22Rv1 (cell line): Measurements from ENCODE around the gene IVD.
"Not testable (repeated sequence)": the region's sequence is repeated elsewhere in the genome, so short reads cannot be mapped to it uniquely, and the experiment has no call there.

Source experiments
- H3K27ac ChIP-seq: fragments of 450-650 bp; 2 replicates; pipeline ENCODE4 v1.5.1; 2017
- ZFX ChIP-seq: fragments of 450-650 bp; IDR thresholded peaks from 2 replicates; pipeline ENCODE4 v1.6.1; 2017; ENCODE audit warnings: antibody characterized with exemption, borderline replicate concordance
- TF ChIP-seq, protein P1 (sequence below): fragments of 450-650 bp; IDR thresholded peaks from 2 replicates; pipeline ENCODE4 v1.5.1; 2017; ENCODE audit warnings: mild to moderate bottlenecking

The IVD gene

DNA sequence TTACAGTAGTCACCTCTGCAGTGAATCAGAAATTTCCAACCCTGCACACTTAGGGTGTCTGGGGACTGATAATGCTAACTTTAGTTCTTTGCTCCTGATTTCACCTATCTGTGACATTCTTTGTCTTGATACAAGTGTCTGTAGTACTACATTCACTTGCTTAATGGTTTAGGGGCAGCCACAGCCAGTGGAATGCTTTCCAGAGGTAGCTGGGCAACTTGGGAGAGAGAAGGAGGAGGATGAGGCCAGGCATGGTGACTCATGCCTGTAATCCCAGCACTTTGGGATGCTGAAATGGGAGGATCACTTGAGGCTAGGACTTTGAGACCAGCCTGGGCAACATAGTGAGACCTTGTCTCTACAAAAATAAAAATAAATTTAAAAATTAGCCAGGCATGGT, 43.7 kb downstream of the IVD start:
- no peak overlapping the region for H3K27ac ChIP-seq
- TF ChIP-seq, protein P1, sequence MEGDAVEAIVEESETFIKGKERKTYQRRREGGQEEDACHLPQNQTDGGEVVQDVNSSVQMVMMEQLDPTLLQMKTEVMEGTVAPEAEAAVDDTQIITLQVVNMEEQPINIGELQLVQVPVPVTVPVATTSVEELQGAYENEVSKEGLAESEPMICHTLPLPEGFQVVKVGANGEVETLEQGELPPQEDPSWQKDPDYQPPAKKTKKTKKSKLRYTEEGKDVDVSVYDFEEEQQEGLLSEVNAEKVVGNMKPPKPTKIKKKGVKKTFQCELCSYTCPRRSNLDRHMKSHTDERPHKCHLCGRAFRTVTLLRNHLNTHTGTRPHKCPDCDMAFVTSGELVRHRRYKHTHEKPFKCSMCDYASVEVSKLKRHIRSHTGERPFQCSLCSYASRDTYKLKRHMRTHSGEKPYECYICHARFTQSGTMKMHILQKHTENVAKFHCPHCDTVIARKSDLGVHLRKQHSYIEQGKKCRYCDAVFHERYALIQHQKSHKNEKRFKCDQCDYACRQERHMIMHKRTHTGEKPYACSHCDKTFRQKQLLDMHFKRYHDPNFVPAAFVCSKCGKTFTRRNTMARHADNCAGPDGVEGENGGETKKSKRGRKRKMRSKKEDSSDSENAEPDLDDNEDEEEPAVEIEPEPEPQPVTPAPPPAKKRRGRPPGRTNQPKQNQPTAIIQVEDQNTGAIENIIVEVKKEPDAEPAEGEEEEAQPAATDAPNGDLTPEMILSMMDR = no peak
- no peak for TF ChIP-seq ZFX

DNA sequence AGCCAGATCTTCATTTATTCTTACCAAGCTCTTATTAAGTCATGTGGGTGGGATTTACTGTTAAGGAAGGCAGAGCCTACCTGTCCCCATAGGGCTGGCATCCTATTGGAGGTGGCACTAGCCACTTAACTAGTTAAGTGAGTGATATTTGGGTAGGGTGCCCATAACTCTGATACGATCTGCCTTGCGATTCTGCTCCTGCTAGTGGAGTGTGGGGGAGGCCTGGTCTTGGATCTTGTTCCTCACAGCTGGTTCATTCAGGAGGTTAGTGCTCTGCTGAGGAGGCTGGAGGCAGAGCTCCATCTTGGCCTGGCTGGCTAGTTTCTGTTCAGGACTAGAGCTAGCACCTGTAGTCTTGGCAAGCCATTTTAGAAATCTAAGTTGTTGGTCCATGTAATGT, 44.5 kb downstream of the IVD start:
- TF ChIP-seq, protein P1 = no peak
- TF ChIP-seq ZFX = no peak
- no peak overlapping the region for H3K27ac ChIP-seq

DNA sequence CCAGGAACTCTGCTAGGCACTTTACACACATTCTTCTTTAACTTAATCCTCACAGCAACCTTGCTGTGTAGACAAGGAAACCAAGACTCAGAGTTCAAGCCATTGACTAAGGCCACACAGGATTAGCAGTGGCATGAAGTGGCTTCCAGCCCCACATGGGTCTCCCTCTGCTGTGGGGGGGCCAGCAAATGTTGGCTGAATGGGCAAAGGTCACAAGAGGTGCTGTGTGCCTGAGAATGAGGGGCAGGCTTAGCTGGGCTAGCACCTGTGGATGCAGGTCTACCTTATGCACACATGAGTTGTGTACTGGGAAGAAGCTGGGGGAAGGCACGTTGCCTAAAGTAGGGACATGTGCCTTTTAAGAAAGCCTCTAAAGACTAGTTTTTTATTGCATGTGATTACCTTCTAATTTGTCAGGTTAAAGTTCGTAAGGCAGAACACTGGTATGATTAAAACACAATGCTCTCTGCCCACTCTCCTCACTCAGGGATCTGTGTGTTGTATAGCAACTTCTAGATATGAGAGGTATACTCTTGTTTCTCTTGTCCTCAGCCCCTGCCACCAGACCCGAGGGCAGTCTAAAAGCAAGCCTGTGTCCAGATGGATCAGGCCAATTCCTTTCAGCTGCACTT, 46.0 kb downstream of the IVD start:
- TF ChIP-seq, protein P1 = no peak
- no peak overlapping the region for H3K27ac ChIP-seq

DNA sequence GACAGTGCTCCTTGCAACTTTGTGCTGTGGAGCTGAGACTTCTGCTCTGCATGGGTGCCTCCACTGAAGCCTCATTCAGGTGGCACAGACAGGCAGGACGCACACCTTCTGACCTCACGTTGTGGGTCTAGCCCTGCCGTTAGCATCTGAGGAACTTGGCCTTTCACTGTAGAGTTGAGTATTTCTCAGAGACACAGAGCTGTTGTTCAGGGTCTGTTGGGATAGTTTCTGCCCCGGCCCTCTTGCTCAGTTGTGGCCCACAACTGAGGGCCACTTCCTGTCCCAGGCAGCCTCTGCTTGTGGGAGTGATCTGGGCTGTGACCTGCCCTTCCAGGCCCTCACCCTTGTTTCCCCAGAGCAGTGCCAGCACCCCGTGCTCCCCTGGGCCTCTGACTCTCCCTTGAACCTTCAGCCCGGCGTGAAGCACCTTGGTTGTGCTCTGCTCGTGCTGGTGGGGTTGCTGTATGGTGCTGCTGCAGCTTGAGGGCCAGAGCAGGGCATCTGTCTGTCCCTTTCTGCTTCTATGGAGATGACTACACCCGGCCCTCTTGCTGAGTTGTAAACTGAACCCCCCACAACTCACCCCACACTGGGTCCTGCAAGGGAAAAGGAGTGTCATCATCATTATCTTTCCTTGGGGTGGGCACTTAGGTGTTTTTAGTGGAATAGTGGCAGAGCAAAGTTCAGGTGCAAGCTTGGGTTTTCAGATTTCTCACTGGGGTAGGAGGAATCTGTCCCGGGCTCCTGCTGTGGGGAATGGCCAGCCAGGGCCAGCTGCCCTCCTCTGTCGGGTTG, 46.9 kb downstream of the IVD start:
- H3K27ac ChIP-seq = no peak overlapping the region
- no peak for TF ChIP-seq ZFX
- TF ChIP-seq, protein P1 = no peak

DNA sequence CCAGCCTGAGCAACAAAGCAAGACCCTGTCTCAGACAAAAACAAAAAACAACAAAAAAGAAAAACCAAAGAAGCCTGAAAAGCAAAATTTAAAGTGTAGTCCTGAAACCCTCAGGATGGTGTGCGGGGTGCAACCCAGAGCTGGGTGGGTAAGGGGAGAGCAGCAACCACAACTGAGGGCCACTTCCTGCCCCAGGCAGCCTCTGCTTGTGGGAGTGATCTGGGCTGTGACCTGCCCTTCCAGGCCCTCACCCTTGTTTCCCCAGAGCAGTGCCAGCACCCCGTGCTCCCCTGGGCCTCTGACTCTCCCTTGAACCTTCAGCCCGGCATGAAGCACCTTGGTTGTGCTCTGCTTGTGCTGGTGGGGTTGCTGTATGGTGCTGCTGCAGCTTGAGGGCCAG, 48.3 kb downstream of the IVD start:
- not testable (repeated sequence) for H3K27ac ChIP-seq

DNA sequence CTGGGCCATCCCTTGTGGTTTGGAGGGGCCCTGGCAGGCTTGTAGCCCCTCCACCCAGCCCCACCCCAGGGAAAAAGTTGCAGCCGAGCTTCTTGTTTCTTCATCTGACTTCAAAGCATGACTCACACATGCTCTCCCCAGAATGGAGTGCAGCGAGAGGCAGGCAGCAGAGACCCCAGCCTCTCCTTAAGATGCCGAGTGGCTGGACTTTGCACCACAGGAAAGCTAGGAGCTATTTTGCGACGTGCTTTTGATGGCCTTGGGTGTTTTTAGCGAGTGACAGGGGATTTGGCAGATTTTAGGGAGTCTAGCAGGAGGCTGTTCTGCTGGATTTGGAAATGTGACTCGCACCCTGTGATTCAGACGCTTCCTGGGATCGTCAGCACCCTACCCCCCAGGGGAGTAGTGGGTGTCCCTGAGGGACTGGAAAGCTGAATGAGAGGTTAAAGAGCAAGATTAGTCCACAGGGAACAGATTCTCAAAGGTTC, 49.4 kb downstream of the IVD start:
- TF ChIP-seq ZFX = no peak
- TF ChIP-seq, protein P1 = no peak
- no peak overlapping the region for H3K27ac ChIP-seq

DNA sequence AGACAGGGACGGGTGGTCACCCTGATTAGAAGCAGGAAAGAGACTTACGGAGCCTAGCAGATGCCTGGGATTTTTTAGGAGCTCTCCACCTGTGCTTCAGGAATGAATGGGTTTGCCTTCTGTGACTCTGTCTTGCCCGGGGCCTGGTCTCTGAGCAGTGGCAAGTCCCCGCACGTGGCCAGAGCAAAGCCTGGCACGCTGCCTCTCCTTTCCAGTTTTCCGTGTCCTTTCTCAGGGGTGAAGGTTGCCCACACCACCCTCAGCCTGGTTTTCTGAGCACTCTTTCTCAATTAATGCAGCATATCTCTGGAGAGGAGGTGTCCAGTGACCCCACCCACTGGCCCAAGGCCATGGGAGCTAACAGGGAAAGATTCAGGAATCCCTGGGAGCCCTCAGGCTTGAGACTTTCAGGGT, 50.7 kb downstream of the IVD start:
- no peak overlapping the region for H3K27ac ChIP-seq
- TF ChIP-seq, protein P1 = no peak
- TF ChIP-seq ZFX = no peak
